Heart left ventricle (tissue), 16 donors: ENCODE measurements around the gene TRPC1. TPM values are rescaled to one million over a fixed set of nuclear protein-coding genes. Genes with fewer than 3 reads are reported as not detected.

Experiments
- ATAC-seq, 4 donors: fragments of 200-7000 bp; cut with Tn5 transposase; one replicate each; pipeline ENCODE4 v1.9.1; 2020 to 2022; ENCODE audit warnings: moderate library complexity in 4 of 4, mild to moderate bottlenecking in 3 of 4, moderate number of reproducible peaks in 1 of 4
- DNase-seq, 5 donors: peaks; one replicate each; pipeline ENCODE4 v3.0.0-alpha.2; 2020
- H3K27ac ChIP-seq, 12 donors: fragments of 200-600 bp; sonication (generic) in 4 of 12; one replicate each; pipeline versions ENCODE4 v1.5.0 to v1.8.0; 2016 to 2022; ENCODE audit warnings: mild to moderate bottlenecking in 2 of 12
- H3K27me3 ChIP-seq, 9 donors: fragments of 200-600 bp; sonication (generic) in 2 of 9; one replicate each; pipeline versions ENCODE4 v1.5.1 to v1.8.0; 2016 to 2022; ENCODE audit warnings: mild to moderate bottlenecking in 3 of 9
- H3K36me3 ChIP-seq, 9 donors: fragments of 200-600 bp; sonication (generic) in 2 of 9; one replicate each; pipeline versions ENCODE4 v1.5.0 to v1.8.0; 2018 to 2022; ENCODE audit warnings: mild to moderate bottlenecking in 2 of 9
- H3K4me1 ChIP-seq, 12 donors: fragments of 200-600 bp; sonication (generic) in 4 of 12; one replicate each; pipeline versions ENCODE4 v1.5.0 to v1.8.0; 2016 to 2022; ENCODE audit warnings: mild to moderate bottlenecking in 3 of 12
- H3K4me3 ChIP-seq, 12 donors: fragments of 200-600 bp; sonication (generic) in 4 of 12; one replicate each; pipeline versions ENCODE4 v1.5.0 to v1.8.0; 2017 to 2022; ENCODE audit warnings: mild to moderate bottlenecking in 9 of 12, moderate library complexity in 4 of 12
- H3K9me3 ChIP-seq, 12 donors: fragments of 200-600 bp; sonication (generic) in 4 of 12; one replicate each; pipeline versions ENCODE4 v1.5.0 to v1.8.0; 2016 to 2022; ENCODE audit warnings: mild to moderate bottlenecking in 1 of 12
- POLR2A ChIP-seq, 2 donors: fragments of 450-650 bp; IDR thresholded peaks; one replicate each; pipeline ENCODE4 v1.6.1; 2017; ENCODE audit warnings: antibody characterized with exemption in 2 of 2, mild to moderate bottlenecking in 2 of 2, moderate library complexity in 2 of 2
- WGBS, 4 donors: extraction: QIAGEN DNeasy Blood & Tissue Kit in 2 of 4; methylation state at CpG; one replicate each; pipeline versions ENCODE4 v1.1.5 to v1.1.7; 2013 to 2018; 5-methylcytosine and 5-hydroxymethylcytosine counted together
- intact Hi-C, 10 donors: fragments of 100-400 bp; cut with DNase I; formaldehyde crosslinking; loops; one replicate each; pipeline versions ENCODE4 v1.11.1 to v1.14.2; 2022
- polyA plus RNA-seq, 2 donors: library from polyadenylated mRNA; stranded (reverse); fragments of 200-250 nt; gene quantifications; one replicate each; pipeline ENCODE4 v1.2.3, GENCODE V29; 2013
- total RNA-seq, 9 donors: library from RNA; depleted of rRNA in 2 of 9; stranded (reverse); fragments of >200 nt in 2 of 9; fragmentation: NEBNext Ultra II Directional in 3 of 9; extraction: Animal tissue kit (Norgen Biotek cat#: 25700) in 3 of 9; gene quantifications; one replicate each; pipeline versions ENCODE4 v1.1.0 to v1.2.4, GENCODE V29; 2016 to 2023
- TF ChIP-seq, protein P1 (sequence below), 12 donors: fragments of 200-600 bp; sonication (generic) in 4 of 12; IDR thresholded peaks; one replicate each; pipeline versions ENCODE4 v1.5.0 to v1.8.0; 2018 to 2022; ENCODE audit warnings: antibody characterized with exemption in 12 of 12, mild to moderate bottlenecking in 5 of 12
- donor health status: ischemic (EF 13 %, LVEDD 7.1; RV severe dilation, severe dysfunction).
- donor health status: healthy with polysubstance abuse.
- donor health status: DM: no; HTN: yes; CAD: no.
- donor health status: DM: no; HTN: no; CAD: no.
- donor health status: ischemic (EF 25% LVEDD 6.9; RV normal size, moderate dysfunction).
- donor health status: ischemic (EF 25% LVEDD 5.7; RV mildly dilated, moderate dysfunction).
- donor health status: healthy.
- donor health status: DM: yes; HTN: yes; CAD: no.
- donor health status: ischemic (EF 35%, LVEDD 5.7; RV mildly dilated, moderate dysfunction).
- donor health status: nonischemic (EF 11% LVEDD 7.7; RV severe dilation, severe dysfunction).
- donor health status: DM: yes; HTN: yes; CAD: no.
- donor health status: PGD.
- donor health status: ischemic (EF 29% LVEDD 5.4; RV normal size, mild dysfunction).
- donor health status: nonischemic (EF 23%, LVEDD 6.1; RV moderate dilation, normal function).

The TRPC1 gene
- total and polyA plus RNA-seq, 11 donors, result 3.0 to 14.2 (median 10.0) TPM

DNA sequence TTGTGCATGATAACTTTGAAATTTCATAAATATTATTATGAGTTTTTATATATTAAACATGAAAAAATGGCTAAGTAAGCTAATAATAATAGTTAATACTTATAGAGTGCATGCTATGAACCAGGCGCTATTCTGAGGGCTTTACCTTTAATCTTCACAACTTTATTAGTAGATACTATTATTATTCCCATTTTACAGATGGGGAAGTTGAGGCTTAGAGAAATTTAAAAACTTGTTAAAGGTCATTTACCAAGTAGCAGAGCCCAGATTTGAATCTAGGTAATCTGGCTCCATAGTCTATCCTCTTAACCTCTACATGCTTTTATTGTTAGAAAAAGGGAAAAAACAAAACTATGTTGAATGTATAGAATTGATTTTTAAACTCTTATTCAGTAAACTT lies 60.4 kb downstream of the TRPC1 start:
- Histone ChIP-seq H3K9me3 (no peaks in the 10 kb centered on the region), H3K27ac (no peak overlapping the region), H3K4me3 (no peak overlapping the region), H3K4me1 (no peaks in the 10 kb centered on the region), H3K36me3 (peaks cover 0 to 32% (median 3%) of the 10 kb centered on the region in 9 donors), H3K27me3 (no peaks in the 10 kb centered on the region)
- ATAC-seq, result no peak
- TF ChIP-seq POLR2A (IDR thresholded peaks at IDR 0.05), result no peak
- TF ChIP-seq, protein P1, sequence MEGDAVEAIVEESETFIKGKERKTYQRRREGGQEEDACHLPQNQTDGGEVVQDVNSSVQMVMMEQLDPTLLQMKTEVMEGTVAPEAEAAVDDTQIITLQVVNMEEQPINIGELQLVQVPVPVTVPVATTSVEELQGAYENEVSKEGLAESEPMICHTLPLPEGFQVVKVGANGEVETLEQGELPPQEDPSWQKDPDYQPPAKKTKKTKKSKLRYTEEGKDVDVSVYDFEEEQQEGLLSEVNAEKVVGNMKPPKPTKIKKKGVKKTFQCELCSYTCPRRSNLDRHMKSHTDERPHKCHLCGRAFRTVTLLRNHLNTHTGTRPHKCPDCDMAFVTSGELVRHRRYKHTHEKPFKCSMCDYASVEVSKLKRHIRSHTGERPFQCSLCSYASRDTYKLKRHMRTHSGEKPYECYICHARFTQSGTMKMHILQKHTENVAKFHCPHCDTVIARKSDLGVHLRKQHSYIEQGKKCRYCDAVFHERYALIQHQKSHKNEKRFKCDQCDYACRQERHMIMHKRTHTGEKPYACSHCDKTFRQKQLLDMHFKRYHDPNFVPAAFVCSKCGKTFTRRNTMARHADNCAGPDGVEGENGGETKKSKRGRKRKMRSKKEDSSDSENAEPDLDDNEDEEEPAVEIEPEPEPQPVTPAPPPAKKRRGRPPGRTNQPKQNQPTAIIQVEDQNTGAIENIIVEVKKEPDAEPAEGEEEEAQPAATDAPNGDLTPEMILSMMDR (IDR thresholded peaks at IDR 0.05), result no peak
- intact Hi-C loops, result no loop called here
- 48 to 100% (median 75%) methylated on average over 1 of the region's 1 CpG for WGBS, 4 donors
- no peak for DNase-seq

DNA sequence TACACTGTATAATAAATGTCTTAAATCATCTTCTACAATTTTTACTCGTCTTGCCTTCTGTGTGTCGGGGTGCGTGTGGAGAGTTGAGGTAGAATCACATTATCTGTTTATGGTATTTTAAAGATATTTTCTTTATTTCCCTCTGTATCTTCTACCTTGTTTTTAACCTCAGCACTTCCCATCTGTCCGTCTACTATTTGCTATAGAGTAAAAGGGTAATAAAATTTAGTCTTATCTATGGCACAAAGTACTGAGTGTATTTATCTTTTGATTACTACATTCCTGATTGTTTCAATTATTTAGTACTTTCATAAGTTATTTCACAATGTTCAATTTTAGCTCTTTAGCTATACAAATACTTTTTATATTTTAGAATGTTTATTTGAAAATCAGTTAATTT lies 62.2 kb downstream of the TRPC1 start:
- no peak for DNase-seq
- H3K27ac ChIP-seq, result no peak overlapping the region
- 96 to 98% (median 97%) methylated on average over 4 of the region's 4 CpGs for WGBS, 4 donors
- peaks cover 0 to 32% (median 3%) of the 10 kb centered on the region in 9 donors for H3K36me3 ChIP-seq
- H3K4me1 ChIP-seq, result no peaks in the 10 kb centered on the region
- H3K4me3 ChIP-seq, result no peak overlapping the region
- H3K27me3 ChIP-seq, result no peaks in the 10 kb centered on the region
- no peaks in the 10 kb centered on the region for H3K9me3 ChIP-seq
- TF ChIP-seq POLR2A (IDR thresholded peaks at IDR 0.05), result no peak
- TF ChIP-seq, protein P1 (IDR thresholded peaks at IDR 0.05), result no peak
- ATAC-seq, result no peak
- intact Hi-C loops, result no loop called here

DNA sequence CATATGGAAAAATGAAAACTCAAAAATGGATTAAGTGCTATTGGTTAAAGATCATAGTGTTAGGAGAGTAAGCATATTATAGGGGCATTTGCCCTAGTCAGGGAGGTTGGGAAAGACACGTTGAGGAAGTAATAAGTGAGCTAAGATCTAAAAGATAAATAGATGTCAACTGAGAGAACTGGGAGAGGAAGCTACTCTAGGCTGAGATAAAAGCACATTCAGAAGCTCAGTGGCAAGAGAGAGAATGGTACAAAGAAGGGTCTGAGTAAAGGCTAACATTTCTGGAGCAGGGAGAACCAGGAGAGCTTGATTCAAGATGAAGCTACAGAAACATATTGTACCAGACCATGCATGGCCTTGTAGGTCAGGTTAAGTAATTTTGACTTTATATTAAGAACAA lies 63.9 kb downstream of the TRPC1 start:
- H3K27me3 ChIP-seq, result no peaks in the 10 kb centered on the region
- intact Hi-C loops, result no loop called here

DNA sequence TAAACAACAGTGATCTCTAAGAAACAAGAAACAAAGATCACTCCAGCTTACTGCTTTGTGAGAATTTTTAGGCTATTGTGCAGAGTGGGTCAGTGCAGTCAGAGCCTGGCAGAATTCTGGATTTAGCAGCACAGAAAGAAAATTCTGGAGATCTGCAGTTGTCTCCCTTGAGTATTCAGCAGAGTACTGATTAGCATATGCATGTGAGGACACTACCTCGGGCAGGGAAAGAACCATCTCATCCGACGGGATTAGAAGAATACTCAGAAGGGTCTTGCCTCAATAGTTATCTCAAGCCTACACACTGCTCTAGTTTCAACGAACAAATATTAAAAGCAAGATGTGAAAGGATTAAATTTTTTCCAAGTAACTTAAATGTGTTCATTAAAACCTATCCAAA lies 70.7 kb downstream of the TRPC1 start:
- Histone ChIP-seq H3K36me3 (peaks cover 0 to 18% (median 0%) of the 10 kb centered on the region in 9 donors), H3K4me1 (peaks cover 0 to 4% (median 0%) of the 10 kb centered on the region in 12 donors), H3K27me3 (no peaks in the 10 kb centered on the region), H3K9me3 (no peaks in the 10 kb centered on the region), H3K27ac (no peak overlapping the region), H3K4me3 (no peak overlapping the region)
- no peak for ATAC-seq
- 67 to 84% (median 75%) methylated on average over 4 of the region's 4 CpGs for WGBS, 4 donors
- no peak for TF ChIP-seq POLR2A (IDR thresholded peaks at IDR 0.05)
- TF ChIP-seq, protein P1 (IDR thresholded peaks at IDR 0.05), result no peak
- intact Hi-C loops, result no loop called here
- DNase-seq, result no peak

More for the DNA sequence above, 63.9 kb downstream of the TRPC1 start:
- DNase-seq (no peak), ATAC-seq (no peak)
- no peaks in the 10 kb centered on the region for H3K9me3 ChIP-seq
- H3K4me3 ChIP-seq, result no peak overlapping the region
- H3K27ac ChIP-seq, result no peak overlapping the region
- no peak for TF ChIP-seq POLR2A (IDR thresholded peaks at IDR 0.05)
- TF ChIP-seq, protein P1 (IDR thresholded peaks at IDR 0.05), result no peak
- WGBS, 4 donors, result 48 to 54% (median 51%) methylated on average over 1 of the region's 1 CpG
- H3K4me1 ChIP-seq, result no peaks in the 10 kb centered on the region
- H3K36me3 ChIP-seq, result peaks cover 0 to 29% (median 3%) of the 10 kb centered on the region in 9 donors
